K562 (cell line): ENCODE measurements around the gene ZNF143. TPM values are rescaled to one million over a fixed set of nuclear protein-coding genes. Genes with fewer than 3 reads are reported as not detected.

Experiments used
- ASH1L ChIP-seq: fragments of 450-650 bp; IDR thresholded peaks from 2 replicates; pipeline ENCODE4 v1.6.1; 2018; ENCODE audit warnings: borderline replicate concordance, mild to moderate bottlenecking, low read depth; ENCODE audit not compliant: partially characterized antibody
- BRD4 ChIP-seq: fragments of 200-600 bp; sonication (generic); IDR thresholded peaks from 2 replicates; pipeline ENCODE4 v1.6.1; 2017; ENCODE audit warnings: inconsistent platforms
- E2F3 ChIP-seq: fragments of 250-450 bp; sonication (Bioruptor Pico); IDR thresholded peaks from 2 replicates; pipeline ENCODE4 v1.4.0; 2020; ENCODE audit warnings: mild to moderate bottlenecking
- FOXP1 ChIP-seq: sonication (generic); formaldehyde crosslinking; IDR thresholded peaks from 2 replicates; pipeline ENCODE4 v1.8.0; 2022; ENCODE audit warnings: mild to moderate bottlenecking, missing genetic modification reagents
- FUS ChIP-seq: fragments of 200-400 bp; formaldehyde crosslinking; optimal IDR thresholded peaks from 2 replicates; pipeline ENCODE3; 2017; ENCODE audit warnings: low read depth, low read length
- GTF2E2 ChIP-seq: fragments of 200-800 bp; sonication (Bioruptor generic); IDR thresholded peaks from 2 replicates; pipeline ENCODE4 v1.6.1; 2016; ENCODE audit warnings: missing genetic modification characterization, missing compliant biosample characterization
- JUN ChIP-seq, 2 experiments: sonication (generic) in 1 of 2; formaldehyde crosslinking in 1 of 2; IDR thresholded peaks; 2 replicates each; pipeline versions ENCODE4 v1.6.1 to v1.8.0; 2012 to 2022; ENCODE audit warnings: borderline replicate concordance in 2 of 2, mild to moderate bottlenecking in 2 of 2, improper control_type of control experiment in 1 of 2, low read depth in 1 of 2, low read length in 1 of 2, missing genetic modification reagents in 1 of 2
- NR2C2 ChIP-seq, 2 experiments: fragments of 200-800 bp in 1 of 2; sonication (Bioruptor generic) in 1 of 2; sonication (generic) in 1 of 2; formaldehyde crosslinking in 1 of 2; IDR thresholded peaks; 2 replicates each; pipeline versions ENCODE4 v1.6.1 to v1.8.0; 2016 to 2022; ENCODE audit warnings: mild to moderate bottlenecking in 1 of 2, missing compliant biosample characterization in 1 of 2, missing genetic modification characterization in 1 of 2, missing genetic modification reagents in 1 of 2
- NRF1 ChIP-seq, 2 experiments: fragments of 450-650 bp; IDR thresholded peaks in 1 of 2; conservative IDR thresholded peaks in 1 of 2; 2 replicates each; pipeline ENCODE4 v1.6.1; 2014; ENCODE audit warnings: mild to moderate bottlenecking in 2 of 2
- PHB ChIP-seq: fragments of 250-450 bp; sonication (Bioruptor Pico); IDR thresholded peaks from 2 replicates; pipeline ENCODE4 v1.5.0; 2021
- PHF8 ChIP-seq: fragments of 200-600 bp; sonication (generic); IDR thresholded peaks from 2 replicates; pipeline ENCODE4 v1.6.1; 2012; ENCODE audit warnings: mixed run types, mild to moderate bottlenecking, inconsistent platforms, low read length, moderate library complexity, borderline replicate concordance
- RAD21 ChIP-seq, 2 experiments: fragments of 250-450 bp in 1 of 2; fragments of 450-650 bp in 1 of 2; sonication (Bioruptor Pico) in 1 of 2; formaldehyde crosslinking in 1 of 2; IDR thresholded peaks in 1 of 2; conservative IDR thresholded peaks in 1 of 2; 2 replicates each; pipeline versions ENCODE4 v1.4.0 to v1.8.0; 2020 to 2022; ENCODE audit warnings: mild to moderate bottlenecking in 2 of 2, moderate library complexity in 1 of 2
- SAFB2 ChIP-seq: fragments of 200-400 bp; formaldehyde crosslinking; IDR thresholded peaks from 2 replicates; pipeline ENCODE4 v1.6.1; 2018; ENCODE audit warnings: borderline replicate concordance, low read length, low read depth, moderate library complexity; ENCODE audit not compliant: severe bottlenecking
- SMAD1 ChIP-seq: fragments of 150-350 bp; IDR thresholded peaks from 2 replicates; pipeline ENCODE4 v1.6.1; 2014; ENCODE audit warnings: low read length, low read depth; ENCODE audit not compliant: partially characterized antibody
- SMAD2 ChIP-seq: fragments of 150-350 bp; IDR thresholded peaks from 2 replicates; pipeline ENCODE4 v1.6.1; 2014; ENCODE audit warnings: low read depth, mild to moderate bottlenecking, low read length
- SMAD4 ChIP-seq: fragments of 250-450 bp; sonication (Bioruptor Pico); conservative IDR thresholded peaks from 2 replicates; pipeline ENCODE4 v1.8.0; 2021; ENCODE audit warnings: inconsistent platforms, mild to moderate bottlenecking, moderate library complexity
- SRSF9 ChIP-seq: fragments of 200-400 bp; formaldehyde crosslinking; IDR thresholded peaks from 2 replicates; pipeline ENCODE4 v1.6.1; 2017; ENCODE audit warnings: low read depth, low read length, borderline replicate concordance
- YY1 ChIP-seq, 3 experiments: IDR thresholded peaks; 2 replicates each; pipeline ENCODE4 v1.6.1; 2011; ENCODE audit warnings: low read length in 2 of 3, mild to moderate bottlenecking in 2 of 3, moderate library complexity in 2 of 3, borderline replicate concordance in 1 of 3, control low read depth in 1 of 3, low read depth in 1 of 3; ENCODE audit not compliant: insufficient read depth in 3 of 3, insufficient replicate concordance in 2 of 3, control insufficient read depth in 1 of 3, insufficient read length in 1 of 3; ENCODE audit errors: extremely low read depth in 1 of 3
- ZNF197 ChIP-seq: fragments of 200-800 bp; sonication (Bioruptor generic); IDR thresholded peaks from 2 replicates; pipeline ENCODE4 v1.6.1; 2016; ENCODE audit warnings: low read depth, missing genetic modification characterization, missing compliant biosample characterization
- ZNF274 ChIP-seq: IDR thresholded peaks from 2 replicates; pipeline ENCODE4 v1.6.1; 2011; ENCODE audit warnings: low read depth, mild to moderate bottlenecking, low read length, moderate library complexity, borderline replicate concordance
- polyA plus RNA-seq, 8 experiments: library from polyadenylated mRNA; depleted of rRNA in 4 of 8; stranded (reverse) in 5 of 8; unstranded in 3 of 8; fragments of >200 nt; fragmentation: Nextera tagmentation in 2 of 8; fragmentation: Illumina TruSeq in 1 of 8; extraction: Ambion mirVana in 2 of 8; extraction: Trizol in 1 of 8; gene quantifications; 2 replicates each; pipeline versions ENCODE4 v1.2.1 to v1.2.3, GENCODE V29; 2011 to 2014; ENCODE audit warnings: inconsistent platforms in 1 of 8, missing spikeins in 1 of 8
- total RNA-seq, 7 experiments: library from RNA; depleted of rRNA in 6 of 7; stranded (reverse); fragments of >200 nt in 6 of 7; fragmentation: Illumina TruSeq in 2 of 7; extraction: Trizol in 2 of 7; gene quantifications; 2 replicates each; pipeline versions ENCODE4 v1.2.1 to v1.2.3, GENCODE V29; 2011 to 2021; ENCODE audit warnings: low replicate concordance in 1 of 7
- TF ChIP-seq, protein P1 (sequence below): fragments of 450-650 bp; formaldehyde crosslinking; IDR thresholded peaks from 2 replicates; pipeline ENCODE4 v1.4.0; 2022; ENCODE audit warnings: mild to moderate bottlenecking, moderate library complexity
- TF ChIP-seq, protein P2 (sequence below), 2 experiments: fragments of 450-650 bp; IDR thresholded peaks; 2 replicates each; pipeline ENCODE4 v1.6.1; 2016

Gene ZNF143
- total and polyA plus RNA-seq, 9 of the 15 experiments (the other 6 are each of a cell fraction or from before 2014, with no cell fraction given), result 18.4 to 58.5 (median 27.1) TPM

- TF ChIP-seq BRD4 (peak; percentile 59; the same call in 1 of the 2 replicates), GTF2E2 (tag) (peak; percentile 98), ASH1L (no peak), YY1 (IDR thresholded peaks at IDR 0.05; ENCODE audit: borderline replicate concordance in 1 of 3, control insufficient read depth in 1 of 3, extremely low read depth in 1 of 3, insufficient read depth in 3 of 3, insufficient read length in 1 of 3, insufficient replicate concordance in 2 of 3, low read depth in 1 of 3, low read length in 2 of 3) (peak in 1 of 3 experiments; percentile 19), PHB (CRISPR knock-in tag) (0 out of 2 replicates have a peak, but pooled peaks have one; percentile 15), ZNF274 (peak; percentile 43; the same call in 1 of the 2 replicates), E2F3 (CRISPR knock-in tag) (0 out of 2 replicates have a peak, but pooled peaks have one; percentile 24), FUS (peak; percentile 52), JUN (IDR thresholded peaks at IDR 0.05; ENCODE audit: borderline replicate concordance, low read depth, low read length) (no peak), JUN (CRISPR knock-in tag; IDR thresholded peaks at IDR 0.05; ENCODE audit: borderline replicate concordance) (peak; percentile 52; the same call in 1 of the 2 replicates), NR2C2 (CRISPR knock-in tag; IDR thresholded peaks at IDR 0.05) (no peak), NR2C2 (tag; IDR thresholded peaks at IDR 0.05) (peak; percentile 36; the same call in 1 of the 2 replicates), NRF1 (conservative IDR thresholded peaks at IDR 0.05 in 1 of 2, IDR thresholded peaks at IDR 0.05 in 1 of 2) (peak; percentile 41 to 71), PHF8 (peak; percentile 85), RAD21 (CRISPR knock-in tag; conservative IDR thresholded peaks at IDR 0.05 in 1 of 2, IDR thresholded peaks at IDR 0.05 in 1 of 2) (peak in 1 of 2 experiments; percentile 23; a peak in 2 of 4 replicates), SRSF9 (no peak), SMAD1 (peak; percentile 84), FOXP1 (peak; percentile 53; the same call in 1 of the 2 replicates), ZNF197 (CRISPR knock-in tag) (0 out of 2 replicates have a peak, but pooled peaks have one; percentile 24), SMAD2 (no peak), SMAD4 (CRISPR knock-in tag) (peak; percentile 35; the same call in 1 of the 2 replicates), SAFB2 (no peak)
- TF ChIP-seq, protein P1, sequence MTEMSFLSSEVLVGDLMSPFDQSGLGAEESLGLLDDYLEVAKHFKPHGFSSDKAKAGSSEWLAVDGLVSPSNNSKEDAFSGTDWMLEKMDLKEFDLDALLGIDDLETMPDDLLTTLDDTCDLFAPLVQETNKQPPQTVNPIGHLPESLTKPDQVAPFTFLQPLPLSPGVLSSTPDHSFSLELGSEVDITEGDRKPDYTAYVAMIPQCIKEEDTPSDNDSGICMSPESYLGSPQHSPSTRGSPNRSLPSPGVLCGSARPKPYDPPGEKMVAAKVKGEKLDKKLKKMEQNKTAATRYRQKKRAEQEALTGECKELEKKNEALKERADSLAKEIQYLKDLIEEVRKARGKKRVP (CRISPR knock-in tag), result 0 out of 2 replicates have a peak, but pooled peaks have one; percentile 17
- TF ChIP-seq, protein P2, sequence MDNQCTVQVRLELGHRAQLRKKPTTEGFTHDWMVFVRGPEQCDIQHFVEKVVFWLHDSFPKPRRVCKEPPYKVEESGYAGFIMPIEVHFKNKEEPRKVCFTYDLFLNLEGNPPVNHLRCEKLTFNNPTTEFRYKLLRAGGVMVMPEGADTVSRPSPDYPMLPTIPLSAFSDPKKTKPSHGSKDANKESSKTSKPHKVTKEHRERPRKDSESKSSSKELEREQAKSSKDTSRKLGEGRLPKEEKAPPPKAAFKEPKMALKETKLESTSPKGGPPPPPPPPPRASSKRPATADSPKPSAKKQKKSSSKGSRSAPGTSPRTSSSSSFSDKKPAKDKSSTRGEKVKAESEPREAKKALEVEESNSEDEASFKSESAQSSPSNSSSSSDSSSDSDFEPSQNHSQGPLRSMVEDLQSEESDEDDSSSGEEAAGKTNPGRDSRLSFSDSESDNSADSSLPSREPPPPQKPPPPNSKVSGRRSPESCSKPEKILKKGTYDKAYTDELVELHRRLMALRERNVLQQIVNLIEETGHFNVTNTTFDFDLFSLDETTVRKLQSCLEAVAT (IDR thresholded peaks at IDR 0.05), result 0 out of 4 replicates have a peak, but pooled peaks of 1 of the 2 experiments have one; percentile 25
These were observed 399 bp downstream of the ZNF143 start (continued) for GRCh38 chr11:9461063-9461759.
